Liver (tissue), 9 donors: ENCODE measurements around the gene CIDEB. TPM values are rescaled to one million over a fixed set of nuclear protein-coding genes. Genes with fewer than 3 reads are reported as not detected.

Source experiments
- DNase-seq: peaks from one replicate; pipeline ENCODE4 v3.0.0-alpha.2; 2017; ENCODE audit warnings: low spot score
- H3K27ac ChIP-seq, 2 donors: one replicate each; pipeline ENCODE4 v1.7.0; 2013; ENCODE audit warnings: inconsistent platforms in 2 of 2, low read length in 2 of 2, control low read depth in 1 of 2, low read depth in 1 of 2, mild to moderate bottlenecking in 1 of 2
- H3K27me3 ChIP-seq, 4 donors: one replicate each; pipeline versions ENCODE4 v1.6.1 to v1.7.0; 2013; ENCODE audit warnings: low read length in 3 of 4, inconsistent platforms in 1 of 4, mild to moderate bottlenecking in 1 of 4, moderate library complexity in 1 of 4; ENCODE audit not compliant: control insufficient read depth in 4 of 4, insufficient read depth in 4 of 4
- H3K36me3 ChIP-seq, 4 donors: one replicate each; pipeline versions ENCODE4 v1.6.1 to v1.7.0; 2013; ENCODE audit warnings: low read length in 3 of 4, mild to moderate bottlenecking in 3 of 4, low read depth in 1 of 4, moderate library complexity in 1 of 4; ENCODE audit not compliant: control insufficient read depth in 4 of 4, insufficient read depth in 3 of 4
- H3K4me1 ChIP-seq, 4 donors: one replicate each; pipeline versions ENCODE4 v1.6.1 to v1.7.0; 2013; ENCODE audit warnings: low read length in 3 of 4, mild to moderate bottlenecking in 3 of 4, moderate library complexity in 1 of 4; ENCODE audit not compliant: control insufficient read depth in 4 of 4, insufficient read depth in 4 of 4
- H3K4me3 ChIP-seq, 3 donors: one replicate each; pipeline versions ENCODE4 v1.6.1 to v1.7.0; 2013; ENCODE audit warnings: low read length in 3 of 3, control low read depth in 1 of 3, low read depth in 1 of 3, mild to moderate bottlenecking in 1 of 3
- H3K9ac ChIP-seq, 2 donors: one replicate each; pipeline ENCODE4 v1.7.0; 2013; ENCODE audit warnings: low read length in 2 of 2, mild to moderate bottlenecking in 2 of 2, moderate library complexity in 2 of 2, control low read depth in 1 of 2, low read depth in 1 of 2
- H3K9me3 ChIP-seq, 4 donors: one replicate each; pipeline versions ENCODE4 v1.6.1 to v1.7.0; 2013; ENCODE audit warnings: low read length in 3 of 4; ENCODE audit not compliant: control insufficient read depth in 4 of 4
- CTCF ChIP-seq: fragments of 150-350 bp; IDR thresholded peaks from 2 replicates; pipeline ENCODE4 v1.5.1; 2017; ENCODE audit warnings: improper control_type of control experiment, low read depth, low read length; ENCODE audit not compliant: missing input control
- EGR1 ChIP-seq, 2 donors: IDR thresholded peaks; 2 replicates each; pipeline ENCODE4 v1.6.1; 2016 to 2018; ENCODE audit warnings: antibody characterized with exemption in 2 of 2, low read depth in 2 of 2
- FOXA1 ChIP-seq: IDR thresholded peaks from 2 replicates; pipeline ENCODE4 v1.6.1; 2016; ENCODE audit warnings: antibody characterized with exemption
- FOXA2 ChIP-seq: IDR thresholded peaks from 2 replicates; pipeline ENCODE4 v1.6.1; 2016; ENCODE audit warnings: antibody characterized with exemption
- GABPA ChIP-seq, 2 donors: IDR thresholded peaks in 1 of 2; conservative IDR thresholded peaks in 1 of 2; 2 replicates each; pipeline ENCODE4 v1.6.1; 2016; ENCODE audit warnings: antibody characterized with exemption in 2 of 2, mild to moderate bottlenecking in 1 of 2, moderate library complexity in 1 of 2
- HNF4A ChIP-seq, 2 donors: conservative IDR thresholded peaks; 2 replicates each; pipeline ENCODE4 v1.6.1; 2016; ENCODE audit warnings: antibody characterized with exemption in 2 of 2, mild to moderate bottlenecking in 2 of 2
- HNF4G ChIP-seq: IDR thresholded peaks from 2 replicates; pipeline ENCODE4 v1.6.1; 2016; ENCODE audit warnings: antibody characterized with exemption
- NR2F2 ChIP-seq: IDR thresholded peaks from 2 replicates; pipeline ENCODE4 v1.6.1; 2016; ENCODE audit warnings: antibody characterized with exemption
- RAD21 ChIP-seq, 2 donors: IDR thresholded peaks; 2 replicates each; pipeline ENCODE4 v1.6.1; 2016; ENCODE audit warnings: antibody characterized with exemption in 2 of 2, mild to moderate bottlenecking in 2 of 2
- RXRA ChIP-seq, 2 donors: IDR thresholded peaks; 2 replicates each; pipeline ENCODE4 v1.6.1; 2017 to 2018; ENCODE audit warnings: antibody characterized with exemption in 2 of 2, mild to moderate bottlenecking in 1 of 2
- SP1 ChIP-seq: IDR thresholded peaks from 2 replicates; pipeline ENCODE4 v1.6.1; 2018; ENCODE audit warnings: antibody characterized with exemption, mild to moderate bottlenecking
- TAF1 ChIP-seq: conservative IDR thresholded peaks from 2 replicates; pipeline ENCODE4 v1.6.1; 2016; ENCODE audit warnings: antibody characterized with exemption, mild to moderate bottlenecking
- YY1 ChIP-seq: IDR thresholded peaks from 2 replicates; pipeline ENCODE4 v1.6.1; 2016; ENCODE audit warnings: antibody characterized with exemption, mild to moderate bottlenecking
- WGBS: extraction: QIAGEN DNeasy Blood & Tissue Kit; methylation state at CpG from one replicate; pipeline ENCODE4 v1.1.7; 2013; 5-methylcytosine and 5-hydroxymethylcytosine counted together
- polyA plus RNA-seq, 2 donors: library from polyadenylated mRNA; stranded (reverse) in 1 of 2; unstranded in 1 of 2; fragments of 200-250 nt in 1 of 2; fragments of >200 nt in 1 of 2; fragmentation: Nextera tagmentation in 1 of 2; extraction: Ambion mirVana in 1 of 2; gene quantifications; one replicate each; pipeline versions ENCODE4 v1.2.1 to v1.2.3, GENCODE V29; 2013 to 2015
- total RNA-seq, 2 donors: library from RNA; depleted of rRNA; stranded (reverse); fragments of >200 nt; gene quantifications; one replicate each; pipeline ENCODE4 v1.2.3, GENCODE V29; 2014
- TF ChIP-seq, protein P1 (sequence below): IDR thresholded peaks from 2 replicates; pipeline ENCODE4 v1.6.1; 2016; ENCODE audit warnings: antibody characterized with exemption, mild to moderate bottlenecking
- TF ChIP-seq, protein P2 (sequence below): IDR thresholded peaks from 2 replicates; pipeline ENCODE4 v1.6.1; 2016; ENCODE audit warnings: antibody characterized with exemption
- donor health status: healthy.
- donor health status: healthy.
- donor health status: healthy.
- donor health status: healthy.
- donor health status: healthy.

Gene CIDEB
- total and polyA plus RNA-seq, 4 donors: 32.1 to 312 (median 159) TPM

DNA sequence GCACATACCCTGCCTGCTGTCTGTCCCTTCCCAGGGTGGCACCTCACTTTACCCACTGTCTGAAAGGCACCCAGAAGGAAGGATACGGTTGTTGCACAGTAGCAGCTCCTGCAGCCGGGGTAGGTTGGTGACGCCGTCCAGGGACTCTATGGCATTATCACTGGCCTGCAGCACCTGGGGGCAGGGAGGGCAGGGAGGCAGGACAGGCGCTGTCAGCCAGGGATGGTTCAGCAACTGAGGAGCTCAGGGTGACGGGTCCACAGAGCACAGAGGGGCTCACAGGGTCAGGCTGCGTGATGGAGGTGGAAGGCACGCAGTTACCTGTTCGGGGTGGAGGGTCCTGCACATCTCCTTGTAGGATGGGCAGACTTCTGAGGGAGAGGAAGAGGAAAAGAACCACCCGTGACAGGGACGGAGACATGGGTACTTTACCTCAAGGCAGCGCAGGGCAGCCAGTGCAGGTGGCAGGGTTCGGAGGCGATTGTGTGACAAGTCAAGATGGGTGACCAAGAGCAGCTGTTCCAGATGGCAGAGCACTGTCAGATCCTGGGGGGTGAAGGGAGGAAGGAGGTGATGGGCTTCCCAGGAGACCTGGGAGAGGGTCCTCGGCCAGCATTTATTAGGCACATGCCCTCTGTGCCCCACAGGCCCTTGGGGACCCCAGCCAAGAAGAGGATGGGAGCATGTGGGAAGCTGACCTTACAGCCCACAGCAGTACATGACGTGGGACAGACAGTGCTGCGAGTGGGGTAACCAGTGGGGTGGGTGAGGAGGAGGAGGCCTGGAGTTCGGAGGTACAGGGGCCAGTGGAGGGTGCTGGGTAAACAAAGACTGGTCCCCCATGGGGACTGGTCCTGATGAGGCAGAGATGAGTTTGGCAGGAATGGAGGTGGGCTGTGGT is 41.2 kb downstream of the CIDEB start:
- WGBS: 89% methylated on average over 18 of the region's 18 CpGs
- DNase-seq: no peak

More for the DNA sequence above, 41.2 kb downstream of the CIDEB start:
- no peak for TF ChIP-seq NR2F2
- TF ChIP-seq, protein P1, sequence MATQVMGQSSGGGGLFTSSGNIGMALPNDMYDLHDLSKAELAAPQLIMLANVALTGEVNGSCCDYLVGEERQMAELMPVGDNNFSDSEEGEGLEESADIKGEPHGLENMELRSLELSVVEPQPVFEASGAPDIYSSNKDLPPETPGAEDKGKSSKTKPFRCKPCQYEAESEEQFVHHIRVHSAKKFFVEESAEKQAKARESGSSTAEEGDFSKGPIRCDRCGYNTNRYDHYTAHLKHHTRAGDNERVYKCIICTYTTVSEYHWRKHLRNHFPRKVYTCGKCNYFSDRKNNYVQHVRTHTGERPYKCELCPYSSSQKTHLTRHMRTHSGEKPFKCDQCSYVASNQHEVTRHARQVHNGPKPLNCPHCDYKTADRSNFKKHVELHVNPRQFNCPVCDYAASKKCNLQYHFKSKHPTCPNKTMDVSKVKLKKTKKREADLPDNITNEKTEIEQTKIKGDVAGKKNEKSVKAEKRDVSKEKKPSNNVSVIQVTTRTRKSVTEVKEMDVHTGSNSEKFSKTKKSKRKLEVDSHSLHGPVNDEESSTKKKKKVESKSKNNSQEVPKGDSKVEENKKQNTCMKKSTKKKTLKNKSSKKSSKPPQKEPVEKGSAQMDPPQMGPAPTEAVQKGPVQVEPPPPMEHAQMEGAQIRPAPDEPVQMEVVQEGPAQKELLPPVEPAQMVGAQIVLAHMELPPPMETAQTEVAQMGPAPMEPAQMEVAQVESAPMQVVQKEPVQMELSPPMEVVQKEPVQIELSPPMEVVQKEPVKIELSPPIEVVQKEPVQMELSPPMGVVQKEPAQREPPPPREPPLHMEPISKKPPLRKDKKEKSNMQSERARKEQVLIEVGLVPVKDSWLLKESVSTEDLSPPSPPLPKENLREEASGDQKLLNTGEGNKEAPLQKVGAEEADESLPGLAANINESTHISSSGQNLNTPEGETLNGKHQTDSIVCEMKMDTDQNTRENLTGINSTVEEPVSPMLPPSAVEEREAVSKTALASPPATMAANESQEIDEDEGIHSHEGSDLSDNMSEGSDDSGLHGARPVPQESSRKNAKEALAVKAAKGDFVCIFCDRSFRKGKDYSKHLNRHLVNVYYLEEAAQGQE: no peak
- no peak for TF ChIP-seq EGR1 (IDR thresholded peaks at IDR 0.05; ENCODE audit: low read depth in 2 of 2)
- TF ChIP-seq SP1: no peak
- no peak for TF ChIP-seq YY1
- no peak for TF ChIP-seq HNF4A (conservative IDR thresholded peaks at IDR 0.05)
- TF ChIP-seq HNF4G: no peak
- no peak for TF ChIP-seq CTCF
- TF ChIP-seq, protein P2, sequence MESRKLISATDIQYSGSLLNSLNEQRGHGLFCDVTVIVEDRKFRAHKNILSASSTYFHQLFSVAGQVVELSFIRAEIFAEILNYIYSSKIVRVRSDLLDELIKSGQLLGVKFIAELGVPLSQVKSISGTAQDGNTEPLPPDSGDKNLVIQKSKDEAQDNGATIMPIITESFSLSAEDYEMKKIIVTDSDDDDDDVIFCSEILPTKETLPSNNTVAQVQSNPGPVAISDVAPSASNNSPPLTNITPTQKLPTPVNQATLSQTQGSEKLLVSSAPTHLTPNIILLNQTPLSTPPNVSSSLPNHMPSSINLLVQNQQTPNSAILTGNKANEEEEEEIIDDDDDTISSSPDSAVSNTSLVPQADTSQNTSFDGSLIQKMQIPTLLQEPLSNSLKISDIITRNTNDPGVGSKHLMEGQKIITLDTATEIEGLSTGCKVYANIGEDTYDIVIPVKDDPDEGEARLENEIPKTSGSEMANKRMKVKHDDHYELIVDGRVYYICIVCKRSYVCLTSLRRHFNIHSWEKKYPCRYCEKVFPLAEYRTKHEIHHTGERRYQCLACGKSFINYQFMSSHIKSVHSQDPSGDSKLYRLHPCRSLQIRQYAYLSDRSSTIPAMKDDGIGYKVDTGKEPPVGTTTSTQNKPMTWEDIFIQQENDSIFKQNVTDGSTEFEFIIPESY: no peak
- TF ChIP-seq FOXA2: no peak
- TF ChIP-seq FOXA1: no peak
- TF ChIP-seq RXRA (IDR thresholded peaks at IDR 0.05): no peak
- TF ChIP-seq GABPA (IDR thresholded peaks at IDR 0.05 in 1 of 2, conservative IDR thresholded peaks at IDR 0.05 in 1 of 2): no peak
- no peak for TF ChIP-seq RAD21 (IDR thresholded peaks at IDR 0.05)
- no peak for TF ChIP-seq TAF1
- no peaks in the 10 kb centered on the region for H3K9me3 ChIP-seq
- H3K36me3 ChIP-seq: peaks cover 0 to 38% (median 10%) of the 10 kb centered on the region in 4 donors
- H3K27me3 ChIP-seq: no peaks in the 10 kb centered on the region
- H3K4me1 ChIP-seq: peaks cover 0 to 5% (median 3%) of the 10 kb centered on the region in 4 donors
- H3K9ac ChIP-seq: no peak overlapping the region
- no peak overlapping the region for H3K4me3 ChIP-seq
- no peak overlapping the region for H3K27ac ChIP-seq
